H1 (cell line): Measurements from ENCODE around the gene MSTO1.

ENCODE experiments used
- ATF3 ChIP-seq: IDR thresholded peaks from 2 replicates; pipeline ENCODE4 v1.6.1; 2011; ENCODE audit warnings: low read depth, mild to moderate bottlenecking, low read length; ENCODE audit not compliant: insufficient read depth
- CTCF ChIP-seq, 3 experiments: IDR thresholded peaks; 1 replicate in 2 of 3; 2 replicates in 1 of 3; pipeline versions ENCODE4 v1.5.1 to v1.6.1; 2011; ENCODE audit warnings: low read length in 3 of 3, mild to moderate bottlenecking in 3 of 3, inconsistent platforms in 2 of 3, low read depth in 1 of 3, moderate library complexity in 1 of 3; ENCODE audit not compliant: insufficient read depth in 1 of 3; ENCODE audit errors: control extremely low read depth in 1 of 3
- EP300 ChIP-seq, 2 experiments: IDR thresholded peaks; 1 replicate in 1 of 2; 2 replicates in 1 of 2; pipeline ENCODE4 v1.6.1; 2011 to 2012; ENCODE audit warnings: low read depth in 2 of 2, low read length in 2 of 2, mild to moderate bottlenecking in 2 of 2, borderline replicate concordance in 1 of 2, inconsistent platforms in 1 of 2, moderate library complexity in 1 of 2
- EZH2 ChIP-seq: fragments of 200-600 bp; sonication (generic); IDR thresholded peaks from 2 replicates; pipeline ENCODE4 v1.7.1; 2012; ENCODE audit warnings: low read depth, mild to moderate bottlenecking, moderate library complexity, low read length, inconsistent platforms; ENCODE audit not compliant: severe bottlenecking
- HDAC6 ChIP-seq: IDR thresholded peaks from one replicate; pipeline ENCODE4 v1.7.1; 2012; ENCODE audit warnings: low read depth, mild to moderate bottlenecking, inconsistent platforms, low read length, moderate library complexity
- KDM1A ChIP-seq: fragments of 200-600, 300-600 bp; sonication (generic); IDR thresholded peaks from 2 replicates; pipeline ENCODE4 v1.7.1; 2016; ENCODE audit warnings: mild to moderate bottlenecking, low read length, borderline replicate concordance
- KDM4A ChIP-seq: IDR thresholded peaks from one replicate; pipeline ENCODE4 v1.7.1; 2012; ENCODE audit warnings: low read depth, mild to moderate bottlenecking, moderate library complexity, low read length, inconsistent platforms; ENCODE audit not compliant: severe bottlenecking
- KDM5A ChIP-seq: fragments of 200-600 bp; IDR thresholded peaks from 2 replicates; pipeline ENCODE4 v1.7.1; 2012; ENCODE audit warnings: mild to moderate bottlenecking, low read length, inconsistent platforms, mixed read lengths
- MAFK ChIP-seq: IDR thresholded peaks from 2 replicates; pipeline ENCODE4 v1.6.1; 2012; ENCODE audit warnings: low read depth, mild to moderate bottlenecking, improper control_type of control experiment, low read length
- MAX ChIP-seq: IDR thresholded peaks from 2 replicates; pipeline ENCODE4 v1.6.1; 2012; ENCODE audit warnings: inconsistent platforms
- PHF8 ChIP-seq: fragments of 200-600 bp; sonication (generic); conservative IDR thresholded peaks from 2 replicates; pipeline ENCODE4 v1.7.1; 2012; ENCODE audit warnings: low read depth, mild to moderate bottlenecking, inconsistent platforms, low read length, moderate library complexity
- POU5F1 ChIP-seq: IDR thresholded peaks from 2 replicates; pipeline ENCODE4 v1.6.1; 2011; ENCODE audit warnings: low read depth, mild to moderate bottlenecking, low read length, moderate library complexity
- RNF2 ChIP-seq: fragments of 200-900, 300-1000 bp; sonication (generic); IDR thresholded peaks from 2 replicates; pipeline ENCODE4 v1.7.1; 2016; ENCODE audit warnings: borderline replicate concordance, low read depth, mild to moderate bottlenecking, antibody characterized with exemption, low read length; ENCODE audit not compliant: poor library complexity, severe bottlenecking; ENCODE audit errors: missing control alignments
- YY1 ChIP-seq: IDR thresholded peaks from 2 replicates; pipeline ENCODE4 v1.6.1; 2011; ENCODE audit warnings: low read depth, mild to moderate bottlenecking, low read length

- no peak for TF ChIP-seq RNF2
- no peak for TF ChIP-seq POU5F1
- no peak for TF ChIP-seq ATF3
- TF ChIP-seq MAFK = no peak
- no peak for TF ChIP-seq MAX
- TF ChIP-seq HDAC6 = no peak
- TF ChIP-seq CTCF (IDR thresholded peaks at IDR 0.05; ENCODE audit: control extremely low read depth in 1 of 3, insufficient read depth in 1 of 3, low read depth in 1 of 3, low read length in 3 of 3) = no peak
- no peak for TF ChIP-seq KDM4A
- TF ChIP-seq EP300 (IDR thresholded peaks at IDR 0.05; ENCODE audit: borderline replicate concordance in 1 of 2, low read depth in 2 of 2, low read length in 2 of 2) = no peak
- TF ChIP-seq EZH2 = no peak
- TF ChIP-seq KDM1A = no peak
- TF ChIP-seq PHF8 = no peak
- TF ChIP-seq KDM5A = no peak
- TF ChIP-seq YY1 = no peak
Measured at GRCh38 chr1:155596864-155597263, 13.2 kb upstream of the MSTO1 start.
